SK-N-SH (cell line): ENCODE data around the gene MAN1B1. TPM values are rescaled to one million over a fixed set of nuclear protein-coding genes. Genes with fewer than 3 reads are reported as not detected.
A peak's percentile ranks its signal among the peaks of the same experiment; 100 is the strongest.

Experiments
- CTCF ChIA-PET: fragments of 300-600, 350-600 bp; formaldehyde crosslinking; extraction: SDS; loops from one replicate; lab custom pipeline; 2021; lab: Yijun Ruan, JAX
- POLR2A ChIA-PET: fragments of 350-600 bp; sonication (Branson Sonifier 250); formaldehyde crosslinking; extraction: SDS; loops from one replicate; lab custom pipeline; 2020; ENCODE audit warnings: antibody characterized with exemption, inconsistent platforms; lab: Yijun Ruan, JAX
- DNase-seq: peaks from one replicate; pipeline ENCODE4 v3.0.0; 2012
- H2AFZ ChIP-seq: fragments of 200-600 bp; sonication (generic); 2 replicates; pipeline ENCODE4 v1.8.1; 2016; ENCODE audit warnings: antibody characterized with exemption, mild to moderate bottlenecking, low read depth
- H3F3A ChIP-seq: fragments of 200-600 bp; sonication (generic); replicated peaks from 2 replicates; pipeline ENCODE3; 2016; ENCODE audit warnings: antibody characterized with exemption, mild to moderate bottlenecking; ENCODE audit not compliant: insufficient read depth
- H3K27ac ChIP-seq, 2 experiments: fragments of 200-500 bp in 1 of 2; fragments of 200-600 bp in 1 of 2; sonication (Bioruptor generic) in 1 of 2; sonication (generic), shearing (Covaris generic) in 1 of 2; 2 replicates each; pipeline versions ENCODE4 v1.5.1 to v1.6.1; 2014 to 2016; ENCODE audit warnings: low read depth in 2 of 2, inconsistent platforms in 1 of 2, low read length in 1 of 2, mild to moderate bottlenecking in 1 of 2, mixed read lengths in 1 of 2
- H3K27me3 ChIP-seq: fragments of 200-600 bp; sonication (generic), shearing (Covaris generic); 2 replicates; pipeline ENCODE4 v1.6.1; 2016; ENCODE audit warnings: mixed run types; ENCODE audit not compliant: insufficient read depth
- H3K36me3 ChIP-seq, 2 experiments: fragments of 200-500 bp in 1 of 2; fragments of 200-600 bp in 1 of 2; sonication (Bioruptor generic) in 1 of 2; sonication (generic) in 1 of 2; replicated peaks in 1 of 2; 2 replicates each; pipeline versions ENCODE3 to v1.5.1; 2014 to 2016; ENCODE audit warnings: low read length in 1 of 2, mild to moderate bottlenecking in 1 of 2; ENCODE audit not compliant: insufficient read depth in 2 of 2, control insufficient read depth in 1 of 2
- H3K4me1 ChIP-seq, 2 experiments: fragments of 200-500 bp in 1 of 2; fragments of 200-600 bp in 1 of 2; sonication (Bioruptor generic) in 1 of 2; sonication (generic), shearing (Covaris generic) in 1 of 2; 2 replicates each; pipeline versions ENCODE4 v1.5.1 to v1.6.1; 2014 to 2016; ENCODE audit warnings: low read depth in 1 of 2, low read length in 1 of 2, mixed run types in 1 of 2; ENCODE audit not compliant: insufficient read depth in 2 of 2, control insufficient read depth in 1 of 2
- H3K4me2 ChIP-seq: fragments of 200-600 bp; sonication (generic), shearing (Covaris generic); 2 replicates; pipeline ENCODE4 v1.6.1; 2017; ENCODE audit warnings: mixed run types
- H3K4me3 ChIP-seq, 2 experiments: fragments of 200-500 bp in 1 of 2; fragments of 200-600 bp in 1 of 2; sonication (Bioruptor generic) in 1 of 2; sonication (generic), shearing (Covaris generic) in 1 of 2; 2 replicates each; pipeline versions ENCODE4 v1.5.1 to v1.8.1; 2014 to 2016; ENCODE audit warnings: low read depth in 2 of 2, inconsistent platforms in 1 of 2, low read length in 1 of 2, mild to moderate bottlenecking in 1 of 2, mixed read lengths in 1 of 2, moderate library complexity in 1 of 2
- H3K79me2 ChIP-seq: fragments of 200-600 bp; sonication (generic); 2 replicates; pipeline ENCODE4 v1.8.1; 2017; ENCODE audit warnings: mild to moderate bottlenecking; ENCODE audit not compliant: insufficient read depth
- H3K9ac ChIP-seq: fragments of 200-600 bp; sonication (generic); 2 replicates; pipeline ENCODE4 v1.6.1; 2017; ENCODE audit warnings: mixed run types
- H3K9me2 ChIP-seq: fragments of 200-600 bp; sonication (generic); 2 replicates; pipeline ENCODE4 v1.6.1; 2017; ENCODE audit warnings: mixed run types
- H3K9me3 ChIP-seq: fragments of 200-600 bp; sonication (generic); 2 replicates; pipeline ENCODE4 v1.6.1; 2017; ENCODE audit warnings: mixed run types, mild to moderate bottlenecking, moderate library complexity
- H4K20me1 ChIP-seq: fragments of 200-600 bp; sonication (generic); 2 replicates; pipeline ENCODE4 v1.6.1; 2017; ENCODE audit warnings: mild to moderate bottlenecking, mixed run types; ENCODE audit not compliant: insufficient read depth
- CHD2 ChIP-seq: fragments of 150-350 bp; IDR thresholded peaks from 2 replicates; pipeline ENCODE4 v1.6.1; 2018; ENCODE audit warnings: low read length; ENCODE audit not compliant: partially characterized antibody
- CTCF ChIP-seq: fragments of 200-600 bp; sonication (generic); IDR thresholded peaks from 2 replicates; pipeline ENCODE4 v1.6.1; 2017; ENCODE audit warnings: antibody characterized with exemption, mild to moderate bottlenecking, moderate library complexity
- GABPA ChIP-seq: IDR thresholded peaks from 2 replicates; pipeline ENCODE4 v1.4.0; 2012; ENCODE audit warnings: low read depth, mild to moderate bottlenecking
- NFIC ChIP-seq: IDR thresholded peaks from 2 replicates; pipeline ENCODE4 v1.4.0; 2012; ENCODE audit warnings: borderline replicate concordance
- NRF1 ChIP-seq: IDR thresholded peaks from 2 replicates; pipeline ENCODE4 v1.6.1; 2012; ENCODE audit warnings: low read depth, mild to moderate bottlenecking, low read length
- REST ChIP-seq: IDR thresholded peaks from 2 replicates; pipeline ENCODE4 v1.6.1; 2012; ENCODE audit warnings: mild to moderate bottlenecking, low read depth, low read length, moderate library complexity
- SMC3 ChIP-seq: IDR thresholded peaks from 2 replicates; pipeline ENCODE4 v1.6.1; 2012; ENCODE audit warnings: low read depth, low read length, improper control_type of control experiment
- TCF12 ChIP-seq: IDR thresholded peaks from 2 replicates; pipeline ENCODE4 v1.4.0; 2012
- WGBS: methylation state at CpG from one replicate; pipeline ENCODE4 v1.1.6; 2017; ENCODE audit warnings: low lambda C conversion rate; 5-methylcytosine and 5-hydroxymethylcytosine counted together
- polyA plus RNA-seq, 3 experiments: library from polyadenylated mRNA; depleted of rRNA; stranded (reverse); fragments of >200 nt; gene quantifications; 2 replicates each; pipeline ENCODE4 v1.2.3, GENCODE V29; 2012

Gene MAN1B1
- polyA plus RNA-seq, 1 of the 3 experiments (the other 2 are of a cell fraction) = 57.8 TPM

- no peak overlapping the region for H2AFZ ChIP-seq
- no peak overlapping the region for H3K4me2 ChIP-seq
- H3K4me3 ChIP-seq = peak overlapping the region in 1 of 2 experiments; percentile 35; a peak in 1 of 4 replicates
- no peaks in the 10 kb centered on the region for H3F3A ChIP-seq
- H4K20me1 ChIP-seq = no peaks in the 10 kb centered on the region
- H3K9ac ChIP-seq = no peak overlapping the region
- H3K27ac ChIP-seq = no peak overlapping the region
- H3K27me3 ChIP-seq = peaks cover 14% of the 10 kb centered on the region
- no peaks in the 10 kb centered on the region for H3K9me3 ChIP-seq
- no peaks in the 10 kb centered on the region for H3K9me2 ChIP-seq
- H3K79me2 ChIP-seq = no peaks in the 10 kb centered on the region
- WGBS = 75% methylated on average over 19 of the region's 37 CpGs
- TF ChIP-seq TCF12 (no peak), SMC3 (no peak), GABPA (no peak), NRF1 (no peak), CHD2 (no peak)
- ChIA-PET CTCF (interaction anchor here (1.1 to 3.1 kb wide), 3 partner anchors 10 to 97 kb away, joined by 3 to 14 read pairs (median 10); partner anchors contain the start of gene TMEM210), POLR2A (interaction anchor here (0.8 to 3.0 kb wide), 6 partner anchors 9 to 54 kb away, joined by 3 to 32 read pairs (median 4); partner anchors contain the start of gene TMEM210)
- H3K36me3 ChIP-seq = no peaks in the 10 kb centered on the region
- peaks cover 0 to 8% of the 10 kb centered on the region in 2 experiments; a peak in 1 of 4 replicates for H3K4me1 ChIP-seq
- no peak for DNase-seq
Observed at GRCh38 chr9:137139468-137140150, 52.8 kb downstream of the MAN1B1 start.

- no peak overlapping the region for H3K4me3 ChIP-seq
- peaks cover 0 to 8% of the 10 kb centered on the region in 2 experiments; a peak in 1 of 4 replicates for H3K4me1 ChIP-seq
- no peak overlapping the region for H3K27ac ChIP-seq
- H4K20me1 ChIP-seq = no peaks in the 10 kb centered on the region
- H3K9me2 ChIP-seq = no peaks in the 10 kb centered on the region
- DNase-seq = no peak
- H2AFZ ChIP-seq = no peak overlapping the region
- no peaks in the 10 kb centered on the region for H3K9me3 ChIP-seq
- 82% methylated on average over 23 of the region's 26 CpGs for WGBS
- H3F3A ChIP-seq = no peaks in the 10 kb centered on the region
- no peak overlapping the region for H3K9ac ChIP-seq
- CTCF ChIA-PET = interaction anchor here (0.6 to 3.1 kb wide), 3 partner anchors 11 to 336 kb away, joined by 3 to 14 read pairs (median 3); no protein-coding TSS in a partner anchor
- H3K79me2 ChIP-seq = no peaks in the 10 kb centered on the region
- H3K27me3 ChIP-seq = peaks cover 14% of the 10 kb centered on the region
- POLR2A ChIA-PET = interaction anchor here (1.3 to 3.0 kb wide), 3 partner anchors 8 to 11 kb away, joined by 3 to 32 read pairs (median 6); no protein-coding TSS in a partner anchor
- no peak overlapping the region for H3K4me2 ChIP-seq
- H3K36me3 ChIP-seq = no peaks in the 10 kb centered on the region
- TF ChIP-seq REST (0 out of 2 replicates have a peak, but pooled peaks have one; percentile 29), NFIC (no peak), CTCF (no peak)
- TF ChIP-seq, all 33 proteins: peak for 1
Observed at GRCh38 chr9:137140151-137141012, 53.6 kb downstream of the MAN1B1 start.
